Kidney (tissue), 14 donors: ENCODE results near the gene IMMT. TPM values are rescaled to one million over a fixed set of nuclear protein-coding genes. Genes with fewer than 3 reads are reported as not detected.

Source experiments
- DNase-seq, 5 donors: peaks; one replicate each; pipeline ENCODE4 v3.0.0-alpha.2; 2013 to 2020
- FAIRE-seq: peaks from 2 replicates; lab custom pipeline; 2012; peaks lifted over from hg19 to GRCh38; lab: Jason Lieb, UNC
- H3K27ac ChIP-seq, 2 donors: one replicate each; pipeline ENCODE4 v1.7.0; 2013; ENCODE audit warnings: low read depth in 2 of 2, low read length in 2 of 2, inconsistent platforms in 1 of 2
- H3K27me3 ChIP-seq: one replicate; pipeline ENCODE4 v1.7.1; 2013; ENCODE audit warnings: low read length, inconsistent platforms; ENCODE audit not compliant: control insufficient read depth, insufficient read depth
- H3K36me3 ChIP-seq, 3 donors: one replicate each; pipeline versions ENCODE4 v1.7.0 to v1.7.1; 2013; ENCODE audit warnings: low read length in 3 of 3, control low read depth in 1 of 3, inconsistent platforms in 1 of 3; ENCODE audit not compliant: insufficient read depth in 3 of 3, control insufficient read depth in 2 of 3
- H3K4me1 ChIP-seq, 3 donors: one replicate each; pipeline versions ENCODE4 v1.7.0 to v1.7.1; 2013; ENCODE audit warnings: low read length in 3 of 3, inconsistent platforms in 1 of 3, low read depth in 1 of 3; ENCODE audit not compliant: control insufficient read depth in 2 of 3, insufficient read depth in 2 of 3
- H3K4me3 ChIP-seq, 3 donors: one replicate each; pipeline versions ENCODE4 v1.7.0 to v1.8.1; 2013; ENCODE audit warnings: low read length in 3 of 3, control low read depth in 1 of 3, inconsistent platforms in 1 of 3
- H3K9ac ChIP-seq, 3 donors: one replicate each; pipeline versions ENCODE4 v1.7.0 to v1.7.1; 2013; ENCODE audit warnings: low read length in 3 of 3, control low read depth in 1 of 3, inconsistent platforms in 1 of 3
- H3K9me3 ChIP-seq, 3 donors: one replicate each; pipeline versions ENCODE4 v1.7.0 to v1.7.1; 2013; ENCODE audit warnings: low read length in 3 of 3, control low read depth in 1 of 3, inconsistent platforms in 1 of 3; ENCODE audit not compliant: control insufficient read depth in 2 of 3, insufficient read depth in 1 of 3
- CTCF ChIP-seq: IDR thresholded peaks from 3 replicates; pipeline ENCODE4 v1.5.1; 2012; ENCODE audit warnings: mild to moderate bottlenecking, moderate library complexity, borderline replicate concordance; ENCODE audit not compliant: insufficient read depth; ENCODE audit errors: extremely low read depth
- intact Hi-C: fragments of 100-400 bp; cut with DNase I; formaldehyde crosslinking; loops from one replicate; pipeline ENCODE4 v1.11.1; 2022
- microRNA-seq: library from miRNA; unstranded; fragments of <30 nt; microRNA quantifications from one replicate; pipeline ENCODE4 v1.2.0, GENCODE V29; 2020
- polyA plus RNA-seq: library from polyadenylated mRNA; stranded (reverse); fragments of 350-450 nt; fragmentation: Illumina TruSeq; extraction: RNeasy Lipid Tissue Mini Kit (QIAGEN cat#74804); gene quantifications from one replicate; pipeline ENCODE4 v1.2.3, GENCODE V29; 2014; ENCODE audit warnings: low read depth, low replicate concordance; ENCODE audit not compliant: insufficient read depth
- total RNA-seq: library from RNA; stranded (reverse); fragmentation: NEBNext Ultra II Directional; extraction: Animal tissue kit (Norgen Biotek cat#: 25700); gene quantifications from one replicate; pipeline ENCODE4 v1.2.1, GENCODE V29; 2021
- donor health status: control.
- donor health status: control.
- donor health status: control.
- donor health status: control.
- donor health status: control.
- donor health status: DM: yes; HTN: yes; CAD: no.
- donor health status: Normal renal cell carcinoma (clear cell type).

IMMT gene
- total and polyA plus RNA-seq, 2 donors from 2014 or later = 74.0 to 113 TPM

GRCh38 chr2:86097913-86098312 lies 97.3 kb downstream of the IMMT start:
- peaks cover 4 to 16% (median 14%) of the 10 kb centered on the region in 3 donors for H3K36me3 ChIP-seq
- H3K27ac ChIP-seq = no peak overlapping the region
- intact Hi-C loops = no loop called here
- no peak for TF ChIP-seq CTCF
- no peak overlapping the region for H3K4me3 ChIP-seq
- H3K4me1 ChIP-seq = no peaks in the 10 kb centered on the region
- H3K9me3 ChIP-seq = no peaks in the 10 kb centered on the region
- FAIRE-seq (no peak), DNase-seq (no peak)
- H3K9ac ChIP-seq = no peak overlapping the region
- no peaks in the 10 kb centered on the region for H3K27me3 ChIP-seq

GRCh38 chr2:86097114-86097896 lies 98.0 kb downstream of the IMMT start:
- no peak overlapping the region for H3K9ac ChIP-seq
- H3K36me3 ChIP-seq = peaks cover 4 to 16% (median 14%) of the 10 kb centered on the region in 3 donors
- no peak overlapping the region for H3K4me3 ChIP-seq
- H3K27ac ChIP-seq = no peak overlapping the region
- no peaks in the 10 kb centered on the region for H3K9me3 ChIP-seq
- H3K4me1 ChIP-seq = no peaks in the 10 kb centered on the region
- TF ChIP-seq CTCF = no peak
- intact Hi-C loops = no loop called here
- H3K27me3 ChIP-seq = no peaks in the 10 kb centered on the region
- DNase-seq (no peak), FAIRE-seq (no peak)

GRCh38 chr2:86094229-86094628 lies 101.0 kb downstream of the IMMT start:
- DNase-seq (no peak), FAIRE-seq (no peak)
- no peaks in the 10 kb centered on the region for H3K4me1 ChIP-seq
- H3K27me3 ChIP-seq = no peaks in the 10 kb centered on the region
- intact Hi-C loops = no loop called here
- H3K4me3 ChIP-seq = no peak overlapping the region
- TF ChIP-seq CTCF = no peak
- H3K9ac ChIP-seq = no peak overlapping the region
- no peak overlapping the region for H3K27ac ChIP-seq
- H3K9me3 ChIP-seq = no peaks in the 10 kb centered on the region
- H3K36me3 ChIP-seq = peaks cover 4 to 25% (median 15%) of the 10 kb centered on the region in 3 donors

Small RNAs within 50 kb of the gene (microRNA-seq; reads per million reads assigned to microRNA genes)
- not detected for gene MIR4779

Other genes starting within 250 kb of the IMMT start
- gene POLR1A, start 89.6 kb downstream of the IMMT start, total RNA-seq = 33.7 TPM
- 3.4 TPM for gene POLR1A, start 89.6 kb downstream of the IMMT start, polyA plus RNA-seq
- gene PTCD3, start 89.2 kb downstream of the IMMT start, total RNA-seq = 78.9 TPM
- gene PTCD3, start 89.2 kb downstream of the IMMT start, polyA plus RNA-seq = 34.1 TPM
- 35.0 TPM for gene MRPL35, start 4.0 kb upstream of the IMMT start, total RNA-seq
- 93.1 TPM for gene MRPL35, start 4.0 kb upstream of the IMMT start, polyA plus RNA-seq
- 4.3 TPM for gene REEP1, start 142.2 kb upstream of the IMMT start, total RNA-seq
- gene REEP1, start 142.2 kb upstream of the IMMT start, polyA plus RNA-seq = 3.3 TPM
- gene KDM3A, start 245.9 kb upstream of the IMMT start, total RNA-seq = 43.8 TPM
- 10.9 TPM for gene KDM3A, start 245.9 kb upstream of the IMMT start, polyA plus RNA-seq